H9 (cell line): ENCODE results near the gene PDE7B. TPM values are rescaled to one million over a fixed set of nuclear protein-coding genes. Genes with fewer than 3 reads are reported as not detected.

Source experiments
- DNase-seq: peaks from one replicate; pipeline ENCODE4 v3.0.0-alpha.2; 2017
- H2AFZ ChIP-seq: one replicate; pipeline ENCODE4 v1.6.1; 2013; ENCODE audit warnings: mild to moderate bottlenecking, low read length, control low read depth, moderate library complexity
- H2AK5ac ChIP-seq: 2 replicates; pipeline ENCODE4 v1.6.1; 2013; ENCODE audit warnings: low read length, control low read depth, mixed read lengths; ENCODE audit not compliant: insufficient read length
- H2BK120ac ChIP-seq: one replicate; pipeline ENCODE4 v1.6.1; 2013; ENCODE audit warnings: low read depth, mild to moderate bottlenecking, low read length, control low read depth, inconsistent platforms; ENCODE audit not compliant: poor library complexity, severe bottlenecking
- H2BK12ac ChIP-seq: 2 replicates; pipeline ENCODE4 v1.6.1; 2013; ENCODE audit warnings: low read length, control low read depth, mixed read lengths, low read depth; ENCODE audit not compliant: insufficient read length
- H2BK15ac ChIP-seq: 2 replicates; pipeline ENCODE4 v1.6.1; 2013; ENCODE audit warnings: low read depth, low read length, control low read depth
- H2BK20ac ChIP-seq: one replicate; pipeline ENCODE4 v1.6.1; 2013; ENCODE audit warnings: low read depth, mild to moderate bottlenecking, low read length, control low read depth, inconsistent platforms; ENCODE audit not compliant: poor library complexity, severe bottlenecking
- H2BK5ac ChIP-seq: 2 replicates; pipeline ENCODE4 v1.6.1; 2013; ENCODE audit warnings: low read length, control low read depth, mixed read lengths; ENCODE audit not compliant: insufficient read length
- H3K14ac ChIP-seq: 2 replicates; pipeline ENCODE4 v1.6.1; 2013; ENCODE audit warnings: low read length, control low read depth; ENCODE audit not compliant: insufficient read depth
- H3K18ac ChIP-seq: 2 replicates; pipeline ENCODE4 v1.6.1; 2013; ENCODE audit warnings: low read depth, mild to moderate bottlenecking, mixed read lengths, low read length, control low read depth; ENCODE audit not compliant: insufficient read length
- H3K23ac ChIP-seq: 2 replicates; pipeline ENCODE4 v1.6.1; 2013; ENCODE audit warnings: low read length, control low read depth, mixed read lengths, low read depth; ENCODE audit not compliant: insufficient read length
- H3K23me2 ChIP-seq: 2 replicates; pipeline ENCODE4 v1.6.1; 2013; ENCODE audit warnings: low read depth, mild to moderate bottlenecking, mixed read lengths, low read length, control low read depth; ENCODE audit not compliant: insufficient read length, poor library complexity, severe bottlenecking
- H3K27ac ChIP-seq: 2 replicates; pipeline ENCODE4 v1.5.1; 2013; ENCODE audit warnings: low read length, control low read depth, mixed read lengths, low read depth; ENCODE audit not compliant: insufficient read length
- H3K27me3 ChIP-seq: 2 replicates; pipeline ENCODE4 v1.6.1; 2013; ENCODE audit warnings: low read length, control low read depth, inconsistent platforms; ENCODE audit not compliant: insufficient read depth
- H3K4ac ChIP-seq: 2 replicates; pipeline ENCODE4 v1.6.1; 2013; ENCODE audit warnings: low read depth, mild to moderate bottlenecking, control low read depth, inconsistent platforms, low read length, moderate library complexity
- H3K4me1 ChIP-seq: 2 replicates; pipeline ENCODE4 v1.6.1; 2013; ENCODE audit warnings: low read length, control low read depth, inconsistent platforms; ENCODE audit not compliant: insufficient read depth
- H3K4me2 ChIP-seq: 2 replicates; pipeline ENCODE4 v1.6.1; 2013; ENCODE audit warnings: low read length, control low read depth, mixed read lengths; ENCODE audit not compliant: insufficient read length, insufficient read depth
- H3K56ac ChIP-seq: 2 replicates; pipeline ENCODE4 v1.6.1; 2013; ENCODE audit warnings: low read depth, mild to moderate bottlenecking, mixed read lengths, low read length, control low read depth; ENCODE audit not compliant: insufficient read length
- H3K79me1 ChIP-seq: 2 replicates; pipeline ENCODE4 v1.6.1; 2013; ENCODE audit warnings: low read depth, mild to moderate bottlenecking, moderate library complexity, low read length, control low read depth, inconsistent platforms; ENCODE audit not compliant: insufficient read depth, poor library complexity, severe bottlenecking
- H3K79me2 ChIP-seq: 2 replicates; pipeline ENCODE4 v1.6.1; 2013; ENCODE audit warnings: low read length, control low read depth, inconsistent platforms; ENCODE audit not compliant: insufficient read depth
- H3K9ac ChIP-seq: 2 replicates; pipeline ENCODE4 v1.6.1; 2013; ENCODE audit warnings: low read length, control low read depth, mixed read lengths; ENCODE audit not compliant: insufficient read length; ENCODE audit errors: extremely low read depth
- H3K9me3 ChIP-seq: one replicate; pipeline ENCODE4 v1.6.1; 2013; ENCODE audit warnings: low read depth, low read length, inconsistent platforms; ENCODE audit not compliant: control insufficient read depth
- H3T11ph ChIP-seq: one replicate; pipeline ENCODE4 v1.6.1; 2013; ENCODE audit warnings: mild to moderate bottlenecking, low read length, control low read depth, inconsistent platforms
- H4K20me1 ChIP-seq: one replicate; pipeline ENCODE4 v1.6.1; 2013; ENCODE audit not compliant: control insufficient read depth, insufficient read length, insufficient read depth
- H4K5ac ChIP-seq: 2 replicates; pipeline ENCODE4 v1.6.1; 2013; ENCODE audit warnings: low read depth, mild to moderate bottlenecking, mixed read lengths, low read length, control low read depth; ENCODE audit not compliant: insufficient read length
- H4K8ac ChIP-seq: replicated peaks from 2 replicates; pipeline ENCODE4 v1.6.1; 2013; ENCODE audit warnings: low read length, control low read depth, mixed read lengths, low read depth; ENCODE audit not compliant: insufficient read length
- H4K91ac ChIP-seq: 2 replicates; pipeline ENCODE4 v1.6.1; 2013; ENCODE audit warnings: low read depth, mild to moderate bottlenecking, moderate library complexity, mixed read lengths, low read length, control low read depth; ENCODE audit not compliant: insufficient read length
- H3K27ac Mint-ChIP-seq, 3 experiments: 2 replicates in 2 of 3; 3 replicates in 1 of 3; pipeline ENCODE4 v1.8.0; 2020 to 2021; ENCODE audit warnings: mixed read lengths in 3 of 3, mild to moderate bottlenecking in 1 of 3, moderate library complexity in 1 of 3
- H3K27me3 Mint-ChIP-seq: 2 replicates; pipeline ENCODE4 v1.8.0; 2021; ENCODE audit warnings: low read depth, mild to moderate bottlenecking, moderate library complexity, mixed read lengths
- H3K36me3 Mint-ChIP-seq, 3 experiments: 2 replicates in 2 of 3; 3 replicates in 1 of 3; pipeline ENCODE4 v1.8.0; 2020 to 2021; ENCODE audit warnings: low read depth in 3 of 3, mixed read lengths in 3 of 3; ENCODE audit not compliant: insufficient read depth in 1 of 3
- H3K4me1 Mint-ChIP-seq, 2 experiments: 2 replicates each; pipeline ENCODE4 v1.8.0; 2020; ENCODE audit warnings: mixed read lengths in 2 of 2
- H3K4me3 Mint-ChIP-seq, 2 experiments: 2 replicates in 1 of 2; 3 replicates in 1 of 2; pipeline ENCODE4 v1.8.0; 2020 to 2021; ENCODE audit warnings: mild to moderate bottlenecking in 2 of 2, mixed read lengths in 2 of 2, moderate library complexity in 1 of 2
- H3K9me3 Mint-ChIP-seq, 2 experiments: 2 replicates in 1 of 2; 3 replicates in 1 of 2; pipeline ENCODE4 v1.8.0; 2020; ENCODE audit warnings: mild to moderate bottlenecking in 2 of 2, mixed read lengths in 2 of 2, moderate library complexity in 1 of 2
- CTCF ChIP-seq: fragments of 200-600 bp; sonication (generic); conservative IDR thresholded peaks from 3 replicates; pipeline ENCODE4 v1.8.0; 2021; ENCODE audit warnings: antibody characterized with exemption, mild to moderate bottlenecking
- WGBS: extraction: QIAGEN DNeasy Blood & Tissue Kit; methylation state at CpG from one replicate; pipeline ENCODE4 v1.1.7; 2013; ENCODE audit warnings: missing lambda C conversion rate, low lambda C conversion rate, mixed read lengths; ENCODE audit not compliant: insufficient read length; ENCODE audit errors: extremely low coverage; 5-methylcytosine and 5-hydroxymethylcytosine counted together
- total RNA-seq: library from RNA; stranded (reverse); gene quantifications from 2 replicates; pipeline ENCODE4 v1.2.1, GENCODE V29; 2021

The PDE7B gene
- total RNA-seq, 1 experiment from 2014 or later = not detected

- no peak overlapping the region for H3K4me2 ChIP-seq
- no peak overlapping the region for H3K18ac ChIP-seq
- no peaks in the 10 kb centered on the region for H3K9me3 Mint-ChIP-seq
- H3K4ac ChIP-seq = no peak overlapping the region
- H4K20me1 ChIP-seq = no peaks in the 10 kb centered on the region
- no peak for DNase-seq
- H2BK120ac ChIP-seq = no peak overlapping the region
- H3K4me1 Mint-ChIP-seq = no peaks in the 10 kb centered on the region; a peak in 1 of 4 replicates
- no peaks in the 10 kb centered on the region for H3K36me3 Mint-ChIP-seq
- no peak overlapping the region for H2AK5ac ChIP-seq
- no peak overlapping the region for H2BK12ac ChIP-seq
- no peak overlapping the region for H2BK20ac ChIP-seq
- H3K4me3 Mint-ChIP-seq = no peak overlapping the region
- H3K23me2 ChIP-seq = no peaks in the 10 kb centered on the region
- no peaks in the 10 kb centered on the region for H3K27me3 Mint-ChIP-seq
- no peak overlapping the region for H4K91ac ChIP-seq
- no peak overlapping the region for H3K56ac ChIP-seq
- H2BK5ac ChIP-seq = no peak overlapping the region
- H3K14ac ChIP-seq = no peak overlapping the region
- H3K27ac ChIP-seq = no peak overlapping the region
- no peaks in the 10 kb centered on the region; the same call in 1 of the 2 replicates for H3K4me1 ChIP-seq
- no peaks in the 10 kb centered on the region for H3K9me3 ChIP-seq
- H3T11ph ChIP-seq = no peak overlapping the region
- no peak overlapping the region for H3K27ac Mint-ChIP-seq
- no peaks in the 10 kb centered on the region for H3K79me1 ChIP-seq
- TF ChIP-seq CTCF = no peak
- H3K9ac ChIP-seq = no peak overlapping the region
- no CpG with 5 or more reads among the region's 2 CpGs for WGBS
- no peak overlapping the region for H2BK15ac ChIP-seq
- no peak overlapping the region for H4K5ac ChIP-seq
- no peak overlapping the region for H3K23ac ChIP-seq
- H3K27me3 ChIP-seq = no peaks in the 10 kb centered on the region
- H3K79me2 ChIP-seq = no peaks in the 10 kb centered on the region
- H2AFZ ChIP-seq = no peak overlapping the region
- no peak overlapping the region for H4K8ac ChIP-seq
Measured at GRCh38 chr6:135875446-135875845, 23.9 kb downstream of the PDE7B start.
